ENCODE results near the gene UGDH.
"Not testable (repeated sequence)": the region's sequence is repeated elsewhere in the genome, so short reads cannot be mapped to it uniquely, and the experiment has no call there.

The UGDH gene

GRCh38 chr4:39528061-39528465 lies 824 bp upstream of the UGDH start:
- no peak for DNase-seq (ENCODE audit: low read depth)

GRCh38 chr4:39526765-39527295 lies 409 bp downstream of the UGDH start:
- peak; percentile 9 for DNase-seq (ENCODE audit: low read depth)

- no peak for DNase-seq (ENCODE audit: low read depth)
Measured at GRCh38 chr4:39525822-39526690, 1.2 kb downstream of the UGDH start.

- DNase-seq (ENCODE audit: low read depth): no peak
Measured at GRCh38 chr4:39524161-39524957, 2.9 kb downstream of the UGDH start.

- DNase-seq (ENCODE audit: low read depth): no peak
Measured at GRCh38 chr4:39522068-39522467, 5.2 kb downstream of the UGDH start.

GRCh38 chr4:39521253-39521919 lies 5.9 kb downstream of the UGDH start:
- no peak for DNase-seq (ENCODE audit: low read depth)

- DNase-seq (ENCODE audit: low read depth): no peak
Measured at GRCh38 chr4:39518484-39518883, 8.8 kb downstream of the UGDH start.

- DNase-seq (ENCODE audit: low read depth): no peak
Measured at GRCh38 chr4:39516407-39516966, 10.8 kb downstream of the UGDH start.

GRCh38 chr4:39515669-39516401 lies 11.4 kb downstream of the UGDH start:
- DNase-seq (ENCODE audit: low read depth): not testable (repeated sequence)

GRCh38 chr4:39514888-39515401 lies 12.3 kb downstream of the UGDH start:
- DNase-seq (ENCODE audit: low read depth): no peak

GRCh38 chr4:39514266-39514665 lies 13.0 kb downstream of the UGDH start:
- not testable (repeated sequence) for DNase-seq (ENCODE audit: low read depth)

- no peak for DNase-seq (ENCODE audit: low read depth)
Measured at GRCh38 chr4:39510348-39510929, 16.8 kb downstream of the UGDH start.

- no peak for DNase-seq (ENCODE audit: low read depth)
Measured at GRCh38 chr4:39505581-39505980, 21.7 kb downstream of the UGDH start.

- DNase-seq (ENCODE audit: low read depth): no peak
Measured at GRCh38 chr4:39504538-39504937, 22.7 kb downstream of the UGDH start.

GRCh38 chr4:39502664-39503035 lies 24.6 kb downstream of the UGDH start:
- not testable (repeated sequence) for DNase-seq (ENCODE audit: low read depth)

- no peak for DNase-seq (ENCODE audit: low read depth)
Measured at GRCh38 chr4:39502019-39502663, 25.1 kb downstream of the UGDH start.

GRCh38 chr4:39498727-39499020 lies 28.6 kb downstream of the UGDH start:
- no peak for DNase-seq (ENCODE audit: low read depth)

- no peak for DNase-seq (ENCODE audit: low read depth)
Measured at GRCh38 chr4:39497909-39498726, 29.1 kb downstream of the UGDH start.

- DNase-seq (ENCODE audit: low read depth): no peak
Measured at GRCh38 chr4:39495446-39496213, 31.6 kb downstream of the UGDH start.
